Spleen (tissue), 13 donors: ENCODE data around the gene GPRC5B. TPM values are rescaled to one million over a fixed set of nuclear protein-coding genes. Genes with fewer than 3 reads are reported as not detected.

Experiments used
- DNase-seq: peaks from one replicate; pipeline ENCODE4 v3.0.0-alpha.2; 2020
- H3K27ac ChIP-seq, 8 donors: fragments of 200-600 bp; sonication (generic) in 7 of 8; 1 replicate in 4 of 8; 2 replicates in 4 of 8; pipeline versions ENCODE4 v1.5.0 to v1.8.0; 2016 to 2021; ENCODE audit warnings: inconsistent platforms in 4 of 8, mild to moderate bottlenecking in 4 of 8, moderate library complexity in 1 of 8
- H3K27me3 ChIP-seq, 7 donors: fragments of 200-600 bp; sonication (generic) in 6 of 7; replicated peaks in 1 of 7; 1 replicate in 4 of 7; 2 replicates in 3 of 7; pipeline versions ENCODE4 v1.5.0 to v1.8.0; 2016 to 2021; ENCODE audit warnings: inconsistent platforms in 3 of 7, mild to moderate bottlenecking in 1 of 7
- H3K36me3 ChIP-seq, 6 donors: fragments of 200-600 bp; sonication (generic) in 5 of 6; 1 replicate in 4 of 6; 2 replicates in 2 of 6; pipeline versions ENCODE4 v1.5.0 to v1.8.0; 2016 to 2021; ENCODE audit warnings: inconsistent platforms in 2 of 6
- H3K4me1 ChIP-seq, 6 donors: fragments of 200-600 bp; sonication (generic) in 5 of 6; 1 replicate in 3 of 6; 2 replicates in 3 of 6; pipeline versions ENCODE4 v1.5.0 to v1.8.0; 2016 to 2021; ENCODE audit warnings: inconsistent platforms in 3 of 6
- H3K4me3 ChIP-seq, 8 donors: fragments of 200-600 bp; sonication (generic) in 7 of 8; 1 replicate in 4 of 8; 2 replicates in 4 of 8; pipeline versions ENCODE4 v1.5.0 to v1.8.0; 2016 to 2021; ENCODE audit warnings: inconsistent platforms in 4 of 8, mild to moderate bottlenecking in 4 of 8, moderate library complexity in 2 of 8
- H3K9me3 ChIP-seq, 8 donors: fragments of 200-600 bp; sonication (generic) in 7 of 8; 1 replicate in 4 of 8; 2 replicates in 4 of 8; pipeline versions ENCODE4 v1.5.0 to v1.8.0; 2016 to 2021; ENCODE audit warnings: inconsistent platforms in 4 of 8
- POLR2A ChIP-seq, 3 donors: fragments of 450-650 bp; IDR thresholded peaks; one replicate each; pipeline ENCODE4 v1.5.1; 2017; ENCODE audit warnings: antibody characterized with exemption in 3 of 3, mild to moderate bottlenecking in 1 of 3
- POLR2AphosphoS5 ChIP-seq, 3 donors: sonication (generic); formaldehyde crosslinking; IDR thresholded peaks; one replicate each; pipeline ENCODE4 v1.5.1; 2017; ENCODE audit warnings: antibody characterized with exemption in 3 of 3
- WGBS, 5 donors: extraction: QIAGEN DNeasy Blood & Tissue Kit in 3 of 5; methylation state at CpG; one replicate each; pipeline versions ENCODE4 v1.1.5 to v1.1.7; 2013 to 2018; 5-methylcytosine and 5-hydroxymethylcytosine counted together
- intact Hi-C: fragments of 100-400 bp; cut with DNase I; formaldehyde crosslinking; loops from one replicate; pipeline ENCODE4 v1.15.0; 2023; ENCODE audit warnings: low total_unique reads
- long read RNA-seq, 2 donors: transcript quantifications; one replicate each; lab custom pipeline, GENCODE V29; 2026
- polyA plus RNA-seq, 3 donors: library from polyadenylated mRNA; stranded (reverse); fragments of 200-250 nt; gene quantifications; one replicate each; pipeline ENCODE4 v1.2.1, GENCODE V29; 2013
- total RNA-seq, 7 donors: library from RNA; depleted of rRNA in 3 of 7; stranded (reverse); fragments of >200 nt in 3 of 7; fragmentation: NEBNext Ultra II Directional in 4 of 7; extraction: Animal tissue kit (Norgen Biotek cat#: 25700) in 4 of 7; gene quantifications; one replicate each; pipeline versions ENCODE4 v1.1.0 to v1.2.1, GENCODE V29; 2016 to 2021
- TF ChIP-seq, protein P1 (sequence below), 11 experiments: fragments of 200-600 bp in 7 of 11; fragments of 450-650 bp in 4 of 11; sonication (generic) in 4 of 11; IDR thresholded peaks in 8 of 11; conservative IDR thresholded peaks in 3 of 11; 1 replicate in 7 of 11; 2 replicates in 4 of 11; pipeline versions ENCODE4 v1.4.0 to v1.8.0; 2016 to 2021; ENCODE audit warnings: antibody characterized with exemption in 11 of 11, inconsistent platforms in 4 of 11, mild to moderate bottlenecking in 1 of 11
- donor health status: healthy with polysubstance abuse.
- donor health status: DM: no; HTN: no; CAD: no; lungs with moderate emphysema.
- donor health status: DM: no; HTN: no; CAD: no.
- donor health status: Bipolar disorder and iron deficiency.
- donor health status: healthy.
- donor health status: DM: no; HTN: no; CAD: no.
- donor health status: DM: yes; HTN: yes; CAD: no.

The GPRC5B gene, protein sequence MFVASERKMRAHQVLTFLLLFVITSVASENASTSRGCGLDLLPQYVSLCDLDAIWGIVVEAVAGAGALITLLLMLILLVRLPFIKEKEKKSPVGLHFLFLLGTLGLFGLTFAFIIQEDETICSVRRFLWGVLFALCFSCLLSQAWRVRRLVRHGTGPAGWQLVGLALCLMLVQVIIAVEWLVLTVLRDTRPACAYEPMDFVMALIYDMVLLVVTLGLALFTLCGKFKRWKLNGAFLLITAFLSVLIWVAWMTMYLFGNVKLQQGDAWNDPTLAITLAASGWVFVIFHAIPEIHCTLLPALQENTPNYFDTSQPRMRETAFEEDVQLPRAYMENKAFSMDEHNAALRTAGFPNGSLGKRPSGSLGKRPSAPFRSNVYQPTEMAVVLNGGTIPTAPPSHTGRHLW
- total RNA-seq (1 to 10 TPM; 4.0 to 8.6 (median 7.2) TPM), polyA plus RNA-seq (1 to 10 TPM; 5.1 to 6.5 (median 5.8) TPM)
- long read RNA-seq, donor 1, full-length matches to known transcripts, result 4 of 4 reads
- long read RNA-seq, donor 1, partial matches to known transcripts, result 0 of 4 reads
- long read RNA-seq, donor 1, other reads (novel, unspliced or antisense), result 0 of 4 reads
- long read RNA-seq, donor 2, full-length matches to known transcripts, result 8 of 8 reads
- long read RNA-seq, donor 2, partial matches to known transcripts, result 0 of 8 reads
- long read RNA-seq, donor 2, other reads (novel, unspliced or antisense), result 0 of 8 reads

DNA sequence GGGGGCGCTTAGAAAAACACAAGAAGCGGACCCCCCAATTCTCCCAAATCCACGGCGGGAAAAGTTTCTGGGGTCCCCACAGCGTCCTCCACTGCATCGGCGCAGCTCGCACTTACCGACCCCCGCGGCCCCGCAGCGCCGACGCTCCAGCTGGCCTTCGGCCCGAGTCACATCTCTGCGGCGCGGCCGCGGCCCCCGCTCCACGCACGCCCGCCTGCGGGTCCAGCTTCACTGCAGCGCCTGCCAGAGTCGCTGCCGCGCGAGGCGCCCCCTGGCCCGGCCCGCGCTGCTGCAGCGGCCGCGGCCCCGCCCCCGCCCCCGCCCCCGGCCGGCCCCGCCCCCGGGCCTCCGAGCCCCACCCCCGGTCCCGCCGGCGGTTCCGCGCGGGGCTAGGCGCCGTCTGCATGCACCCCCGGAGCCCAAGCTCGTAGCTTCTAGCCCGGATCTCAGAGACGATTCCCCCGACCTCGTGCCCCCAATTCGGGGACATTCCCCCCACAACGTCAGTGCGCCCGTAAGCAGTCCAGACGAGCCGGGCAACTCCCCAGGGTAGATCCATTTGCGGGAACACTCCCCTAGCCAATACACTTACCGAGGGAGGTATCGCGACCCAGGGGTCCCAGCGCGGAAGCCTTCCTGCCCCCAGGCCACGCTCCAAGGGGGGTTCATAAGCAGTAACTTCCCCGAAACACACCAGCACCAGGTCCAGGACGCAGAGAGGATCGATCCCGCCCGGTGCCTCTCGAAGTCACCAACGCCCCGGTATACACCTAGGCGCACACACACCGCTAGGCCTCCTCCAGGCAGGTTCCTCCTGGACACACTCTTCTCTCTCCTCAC is at the start of gene GPRC5B:
Gene GPRC5B, minus strand, starts transcription at position 238 of the 840 bp plus-strand sequence. CDS start 12,003 bp downstream, outside the sequence.
- Histone ChIP-seq H3K4me3 (peak within 1 kb of the TSS; percentile 39 to 70 (median 52)), H3K27ac (no peak within 1 kb of the TSS), H3K9me3 (no peaks in the 10 kb centered on the region), H3K4me1 (peaks cover 19 to 38% (median 34%) of the 10 kb centered on the region in 6 donors), H3K36me3 (no peaks in the 10 kb centered on the region), H3K27me3 (peaks cover 0 to 60% (median 31%) of the 10 kb centered on the region in 7 donors)
- DNase-seq, result peak; percentile 81
- TF ChIP-seq POLR2AphosphoS5 (IDR thresholded peaks at IDR 0.05), result peak in 1 of 3 donors; percentile 37
- no peak for TF ChIP-seq POLR2A (IDR thresholded peaks at IDR 0.05)
- TF ChIP-seq, protein P1, sequence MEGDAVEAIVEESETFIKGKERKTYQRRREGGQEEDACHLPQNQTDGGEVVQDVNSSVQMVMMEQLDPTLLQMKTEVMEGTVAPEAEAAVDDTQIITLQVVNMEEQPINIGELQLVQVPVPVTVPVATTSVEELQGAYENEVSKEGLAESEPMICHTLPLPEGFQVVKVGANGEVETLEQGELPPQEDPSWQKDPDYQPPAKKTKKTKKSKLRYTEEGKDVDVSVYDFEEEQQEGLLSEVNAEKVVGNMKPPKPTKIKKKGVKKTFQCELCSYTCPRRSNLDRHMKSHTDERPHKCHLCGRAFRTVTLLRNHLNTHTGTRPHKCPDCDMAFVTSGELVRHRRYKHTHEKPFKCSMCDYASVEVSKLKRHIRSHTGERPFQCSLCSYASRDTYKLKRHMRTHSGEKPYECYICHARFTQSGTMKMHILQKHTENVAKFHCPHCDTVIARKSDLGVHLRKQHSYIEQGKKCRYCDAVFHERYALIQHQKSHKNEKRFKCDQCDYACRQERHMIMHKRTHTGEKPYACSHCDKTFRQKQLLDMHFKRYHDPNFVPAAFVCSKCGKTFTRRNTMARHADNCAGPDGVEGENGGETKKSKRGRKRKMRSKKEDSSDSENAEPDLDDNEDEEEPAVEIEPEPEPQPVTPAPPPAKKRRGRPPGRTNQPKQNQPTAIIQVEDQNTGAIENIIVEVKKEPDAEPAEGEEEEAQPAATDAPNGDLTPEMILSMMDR (IDR thresholded peaks at IDR 0.05 in 8 of 11, conservative IDR thresholded peaks at IDR 0.05 in 3 of 11), result no peak
- 1 to 3% (median 2%) methylated on average over 48 to 85 of the region's 85 CpGs for WGBS, 5 donors
- intact Hi-C loops, result loop anchor here (5.0 kb wide), 3 partner anchors 283 to 323 kb away; no protein-coding TSS in a partner anchor

DNA sequence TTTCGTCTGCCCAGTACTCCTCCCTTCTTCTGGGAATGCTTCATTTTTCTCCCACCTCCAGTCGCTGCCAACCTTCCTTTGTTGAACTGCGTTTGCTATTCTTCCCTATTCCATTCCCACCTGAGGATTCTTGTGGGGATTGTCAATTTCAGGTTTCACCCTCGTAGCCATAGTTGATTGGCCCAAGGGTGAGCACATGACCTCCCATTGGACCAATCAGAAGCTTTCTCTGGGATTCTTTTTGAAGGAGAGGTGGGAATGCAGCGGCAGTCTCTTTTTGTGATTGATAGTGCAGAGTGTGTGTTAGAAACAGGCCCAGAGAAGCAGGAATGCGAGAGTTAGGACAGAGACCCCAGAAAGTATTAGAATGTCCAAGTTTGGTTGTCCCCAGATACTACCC is 49.1 kb upstream of the GPRC5B start:
- intact Hi-C loops, result no loop called here
- no peak for DNase-seq
- Histone ChIP-seq H3K27me3 (peaks cover 0 to 17% (median 0%) of the 10 kb centered on the region in 7 donors), H3K9me3 (no peaks in the 10 kb centered on the region), H3K4me1 (no peaks in the 10 kb centered on the region), H3K27ac (no peak overlapping the region), H3K4me3 (no peak overlapping the region), H3K36me3 (no peaks in the 10 kb centered on the region)
- WGBS, 5 donors, result 69 to 87% (median 77%) methylated on average over 6 of the region's 6 CpGs
- TF ChIP-seq POLR2AphosphoS5 (IDR thresholded peaks at IDR 0.05), result no peak
- TF ChIP-seq, protein P1 (IDR thresholded peaks at IDR 0.05 in 8 of 11, conservative IDR thresholded peaks at IDR 0.05 in 3 of 11), result no peak

DNA sequence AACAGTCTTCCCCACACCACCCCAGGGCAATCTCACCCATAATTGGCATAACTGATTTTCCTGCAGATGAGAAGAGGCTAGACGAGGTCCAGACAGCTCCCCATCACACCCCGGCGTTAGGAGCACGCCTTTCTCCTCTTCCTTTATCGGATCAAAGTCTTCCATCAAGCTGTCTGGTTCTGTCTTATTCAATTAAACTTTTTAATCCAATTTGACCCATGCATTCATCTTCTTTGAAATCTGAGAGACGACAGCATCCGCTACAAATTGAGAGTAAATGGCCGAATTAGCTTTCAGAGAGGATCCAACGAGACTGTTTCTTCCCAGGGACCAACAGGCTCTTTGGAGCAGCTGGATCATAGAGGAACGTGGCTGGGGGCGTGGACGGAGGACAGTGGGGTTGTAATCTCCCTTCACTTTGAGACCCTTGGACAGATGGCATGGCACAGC is 44.4 kb upstream of the GPRC5B start:
- Histone ChIP-seq H3K27ac (no peak overlapping the region), H3K4me1 (no peaks in the 10 kb centered on the region), H3K9me3 (no peaks in the 10 kb centered on the region), H3K4me3 (no peak overlapping the region), H3K27me3 (peaks cover 0 to 17% (median 0%) of the 10 kb centered on the region in 7 donors), H3K36me3 (no peaks in the 10 kb centered on the region)
- 67 to 79% (median 72%) methylated on average over 12 of the region's 12 CpGs for WGBS, 5 donors
- intact Hi-C loops, result no loop called here
- TF ChIP-seq, protein P1 (IDR thresholded peaks at IDR 0.05 in 8 of 11, conservative IDR thresholded peaks at IDR 0.05 in 3 of 11), result no peak
- TF ChIP-seq POLR2AphosphoS5 (IDR thresholded peaks at IDR 0.05), result no peak
- TF ChIP-seq POLR2A (IDR thresholded peaks at IDR 0.05), result no peak
- DNase-seq, result no peak
